Endothelial cell of umbilical vein (primary cell): ENCODE data around the gene DIP2C. TPM values are rescaled to one million over a fixed set of nuclear protein-coding genes. Genes with fewer than 3 reads are reported as not detected.

Experiments
- BruUV-seq: library from RNA; stranded (reverse); fragments of 400-500 nt; replicated peaks from 2 replicates; lab custom pipeline; 2021; lab: Mats Ljungman, UMichigan
- CTCF ChIA-PET: fragments of 300-600, 350-600 bp; sonication (Branson Sonifier 250); formaldehyde crosslinking; loops from one replicate; lab custom pipeline; 2021; ENCODE audit warnings: antibody characterized with exemption, inconsistent platforms; lab: Charles Lee
- POLR2A ChIA-PET: fragments of 300-600, 350-600 bp; sonication (Branson Sonifier 250); formaldehyde crosslinking; loops from one replicate; lab custom pipeline; 2021; ENCODE audit warnings: antibody characterized with exemption, inconsistent platforms; lab: Charles Lee
- DNase-seq: peaks from one replicate; pipeline ENCODE4 v3.0.0-alpha.2; 2011; ENCODE audit warnings: low read depth, low spot score
- FAIRE-seq: peaks from 2 replicates; lab custom pipeline; 2011; peaks lifted over from hg19 to GRCh38; lab: Jason Lieb, UNC
- H2AFZ ChIP-seq: 2 replicates; pipeline ENCODE4 v1.6.0; 2012; ENCODE audit warnings: low read depth, low read length, control low read depth, inconsistent platforms
- H3K27ac ChIP-seq: 2 replicates; pipeline ENCODE4 v1.5.1; 2011; ENCODE audit warnings: low read depth, mild to moderate bottlenecking, control low read depth, low read length, moderate library complexity; ENCODE audit not compliant: insufficient read depth
- H3K27me3 ChIP-seq, 2 experiments: 2 replicates each; pipeline versions ENCODE4 v1.6.0 to v1.6.1; 2011; ENCODE audit warnings: low read length in 2 of 2, mixed read lengths in 1 of 2; ENCODE audit not compliant: control insufficient read depth in 2 of 2, insufficient read depth in 2 of 2
- H3K36me3 ChIP-seq, 2 experiments: 2 replicates in 1 of 2; 3 replicates in 1 of 2; pipeline ENCODE4 v1.5.1; 2011; ENCODE audit warnings: low read length in 2 of 2, mild to moderate bottlenecking in 1 of 2, moderate library complexity in 1 of 2; ENCODE audit not compliant: control insufficient read depth in 2 of 2, insufficient read depth in 2 of 2; ENCODE audit errors: extremely low read depth in 1 of 2
- H3K4me1 ChIP-seq: 3 replicates; pipeline ENCODE4 v1.5.1; 2011; ENCODE audit warnings: mild to moderate bottlenecking, low read length; ENCODE audit not compliant: control insufficient read depth, insufficient read depth; ENCODE audit errors: extremely low read depth
- H3K4me2 ChIP-seq: 2 replicates; pipeline ENCODE4 v1.6.1; 2011; ENCODE audit warnings: low read length, control low read depth, mixed read lengths; ENCODE audit not compliant: insufficient read depth
- H3K4me3 ChIP-seq, 3 experiments: fragments of 200-600 bp in 1 of 3; sonication (generic), shearing (Covaris generic) in 1 of 3; replicated peaks in 1 of 3; 2 replicates each; pipeline ENCODE4 v1.5.1; 2011 to 2016; ENCODE audit warnings: control low read depth in 3 of 3, low read length in 3 of 3, mild to moderate bottlenecking in 2 of 3, inconsistent platforms in 1 of 3, low read depth in 1 of 3, moderate library complexity in 1 of 3; ENCODE audit not compliant: insufficient read depth in 1 of 3
- H3K79me2 ChIP-seq: 2 replicates; pipeline ENCODE4 v1.6.0; 2012; ENCODE audit warnings: low read length, inconsistent platforms; ENCODE audit not compliant: control insufficient read depth, insufficient read depth
- H3K9ac ChIP-seq: replicated peaks from 2 replicates; pipeline ENCODE3; 2011; ENCODE audit warnings: low read length, control low read depth; ENCODE audit not compliant: insufficient read depth; ENCODE audit errors: extremely low read depth
- H3K9me1 ChIP-seq: replicated peaks from 3 replicates; pipeline ENCODE4 v1.6.0; 2011; ENCODE audit warnings: mild to moderate bottlenecking, low read length; ENCODE audit not compliant: control insufficient read depth, insufficient read depth; ENCODE audit errors: extremely low read depth
- H3K9me3 ChIP-seq: replicated peaks from 2 replicates; pipeline ENCODE4 v1.5.1; 2012; ENCODE audit warnings: low read length, inconsistent platforms; ENCODE audit not compliant: control insufficient read depth, insufficient read depth
- H4K20me1 ChIP-seq: replicated peaks from 2 replicates; pipeline ENCODE3; 2011; ENCODE audit warnings: mild to moderate bottlenecking, low read length; ENCODE audit not compliant: control insufficient read depth, insufficient read depth; ENCODE audit errors: extremely low read depth
- CTCF ChIP-seq, 2 donors: IDR thresholded peaks; 1 replicate in 1 of 2; 2 replicates in 1 of 2; pipeline ENCODE4 v1.5.1; 2011; ENCODE audit warnings: low read length in 2 of 2, mild to moderate bottlenecking in 2 of 2, moderate library complexity in 2 of 2, control low read depth in 1 of 2, inconsistent platforms in 1 of 2, low read depth in 1 of 2; ENCODE audit not compliant: insufficient read depth in 1 of 2; ENCODE audit errors: extremely low read depth in 1 of 2
- EZH2 ChIP-seq: IDR thresholded peaks from 2 replicates; pipeline ENCODE4 v1.6.1; 2012; ENCODE audit warnings: borderline replicate concordance, low read depth, mild to moderate bottlenecking, moderate library complexity, low read length, inconsistent platforms; ENCODE audit not compliant: severe bottlenecking
- FOS ChIP-seq: IDR thresholded peaks from 2 replicates; pipeline ENCODE4 v1.6.1; 2011; ENCODE audit warnings: mild to moderate bottlenecking, low read length, moderate library complexity, borderline replicate concordance; ENCODE audit not compliant: insufficient read depth
- GATA2 ChIP-seq: IDR thresholded peaks from 2 replicates; pipeline ENCODE4 v1.7.0; 2011; ENCODE audit warnings: low read depth, mild to moderate bottlenecking, moderate library complexity, mixed read lengths, low read length; ENCODE audit not compliant: insufficient read length, insufficient read depth
- JUN ChIP-seq: IDR thresholded peaks from 2 replicates; pipeline ENCODE4 v1.6.1; 2011; ENCODE audit warnings: borderline replicate concordance, low read depth; ENCODE audit not compliant: insufficient read length, insufficient read depth
- MAX ChIP-seq: IDR thresholded peaks from 2 replicates; pipeline ENCODE4 v1.6.1; 2011; ENCODE audit not compliant: insufficient read depth, insufficient read length
- MYC ChIP-seq: IDR thresholded peaks from one replicate; pipeline ENCODE4 v1.6.1; 2011; ENCODE audit warnings: mild to moderate bottlenecking, low read depth, low read length
- POLR2A ChIP-seq: IDR thresholded peaks from 2 replicates; pipeline ENCODE4 v1.6.1; 2012; ENCODE audit warnings: low read depth, mild to moderate bottlenecking, control low read depth, low read length
- POLR2AphosphoS5 ChIP-seq: IDR thresholded peaks from 2 replicates; pipeline ENCODE4 v1.6.1; 2012; ENCODE audit warnings: low read depth, mild to moderate bottlenecking, control low read depth, low read length, moderate library complexity; ENCODE audit not compliant: insufficient read depth
- dilution Hi-C: fragments of 300-500 bp; cut with MboI; formaldehyde crosslinking; loops from one replicate; pipeline ENCODE4 v1.15.0; 2019; ENCODE audit warnings: low sequenced_read_pairs; ENCODE audit not compliant: extremely low pct_ligation_motif_present
- intact Hi-C: fragments of 100-400 bp; cut with micrococcal nuclease; formaldehyde crosslinking; loops from one replicate; pipeline ENCODE4 v1.10.0; 2022
- polyA plus RNA-seq, 4 experiments: library from polyadenylated mRNA; depleted of rRNA in 3 of 4; stranded (reverse) in 3 of 4; unstranded in 1 of 4; fragments of >200 nt; gene quantifications; 2 replicates each; pipeline versions ENCODE4 v1.2.1 to v1.2.3, GENCODE V29; 2011 to 2012; ENCODE audit warnings: missing spikeins in 1 of 4
- total RNA-seq: library from RNA; stranded (reverse); gene quantifications from 2 replicates; pipeline ENCODE4 v1.2.3, GENCODE V29; 2021

The DIP2C gene
- total and polyA plus RNA-seq, 2 donors (not counting 3 experiments of a cell fraction or from before 2014, with no cell fraction given), result 3.6 to 10.7 TPM

- H4K20me1 ChIP-seq, result no peaks in the 10 kb centered on the region
- intact Hi-C loops, result no loop called here
- CTCF ChIA-PET, result no interaction called here
- H3K4me1 ChIP-seq, result peaks cover 3% of the 10 kb centered on the region
- TF ChIP-seq EZH2 (no peak), POLR2AphosphoS5 (no peak), CTCF (IDR thresholded peaks at IDR 0.05; ENCODE audit: extremely low read depth in 1 of 2, insufficient read depth in 1 of 2, low read depth in 1 of 2, low read length in 2 of 2) (no peak), JUN (no peak), MAX (no peak), FOS (no peak), POLR2A (no peak), GATA2 (no peak), MYC (no peak)
- H3K27me3 ChIP-seq, result no peaks in the 10 kb centered on the region
- no peak overlapping the region for H3K4me3 ChIP-seq
- no peaks in the 10 kb centered on the region for H3K36me3 ChIP-seq
- H3K4me2 ChIP-seq, result no peak overlapping the region
- no peak for DNase-seq
- H3K9me1 ChIP-seq, result no peaks in the 10 kb centered on the region
- dilution Hi-C loops, result no loop called here
- no peaks in the 10 kb centered on the region for H3K79me2 ChIP-seq
- no peaks in the 10 kb centered on the region for H3K9me3 ChIP-seq
- no peak overlapping the region for H3K9ac ChIP-seq
- no TSS peak for BruUV-seq
- H2AFZ ChIP-seq, result no peak overlapping the region
- FAIRE-seq, result no peak
- H3K27ac ChIP-seq, result no peak overlapping the region
- POLR2A ChIA-PET, result no interaction called here
These were observed 37.2 kb downstream of the DIP2C start for GRCh38 chr10:652233-652632.
